IPS DF 6.9 (cell line): ENCODE results near the gene STK32B.
"Not testable (repeated sequence)": the region's sequence is repeated elsewhere in the genome, so short reads cannot be mapped to it uniquely, and the experiment has no call there.

Experiments used
- DNase-seq: peaks from one replicate; pipeline ENCODE4 v3.0.0-alpha.2; 2013; ENCODE audit warnings: low read depth, low spot score
- H3K27ac ChIP-seq: one replicate; pipeline ENCODE4 v1.5.1; 2013; ENCODE audit warnings: low read length, control low read depth
- H3K27me3 ChIP-seq: 2 replicates; pipeline ENCODE4 v1.6.1; 2013; ENCODE audit warnings: mild to moderate bottlenecking, low read length; ENCODE audit not compliant: control insufficient read depth, insufficient read depth
- H3K36me3 ChIP-seq: 2 replicates; pipeline ENCODE4 v1.6.1; 2013; ENCODE audit warnings: low read length; ENCODE audit not compliant: control insufficient read depth, insufficient read depth
- H3K4me1 ChIP-seq: 2 replicates; pipeline ENCODE4 v1.6.1; 2013; ENCODE audit warnings: low read length; ENCODE audit not compliant: control insufficient read depth, insufficient read depth
- H3K4me3 ChIP-seq: 2 replicates; pipeline ENCODE4 v1.5.1; 2013; ENCODE audit warnings: mild to moderate bottlenecking, low read length
- H3K9me3 ChIP-seq: 2 replicates; pipeline ENCODE4 v1.6.1; 2013; ENCODE audit warnings: low read length, inconsistent platforms; ENCODE audit not compliant: control insufficient read depth, insufficient read depth
- WGBS: extraction: QIAGEN DNeasy Blood & Tissue Kit; methylation state at CpG from one replicate; pipeline ENCODE4 v1.1.7; 2013; ENCODE audit warnings: mixed read lengths, missing lambda C conversion rate; ENCODE audit not compliant: insufficient read length, insufficient coverage; 5-methylcytosine and 5-hydroxymethylcytosine counted together

The STK32B gene

DNA sequence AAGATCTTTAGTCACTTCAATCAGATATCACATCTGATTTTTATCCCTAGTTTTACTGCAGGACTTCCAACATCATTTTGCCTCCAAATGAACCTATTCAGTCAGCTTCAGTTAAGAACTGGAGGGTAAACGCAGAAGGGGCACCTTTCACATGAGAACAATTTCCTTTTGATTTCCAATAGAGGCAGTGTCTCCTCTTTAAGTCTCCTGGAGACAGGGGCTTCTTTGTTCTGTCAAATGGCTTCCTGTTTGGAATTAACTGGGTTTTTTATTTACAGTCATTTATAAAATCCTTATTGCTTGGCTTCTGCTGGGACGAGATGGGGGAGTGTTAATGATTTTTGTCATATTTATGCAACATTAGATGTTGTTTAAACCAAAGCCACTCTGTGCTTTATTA is 164.0 kb downstream of the STK32B start:
- peaks cover 5% of the 10 kb centered on the region; the same call in 1 of the 2 replicates for H3K4me1 ChIP-seq
- no peak overlapping the region for H3K27ac ChIP-seq
- no peaks in the 10 kb centered on the region for H3K27me3 ChIP-seq
- H3K36me3 ChIP-seq, result no peaks in the 10 kb centered on the region
- H3K4me3 ChIP-seq, result no peak overlapping the region
- WGBS, result no CpG with 5 or more reads among the region's 2 CpGs
- DNase-seq, result no peak
- H3K9me3 ChIP-seq, result no peaks in the 10 kb centered on the region

DNA sequence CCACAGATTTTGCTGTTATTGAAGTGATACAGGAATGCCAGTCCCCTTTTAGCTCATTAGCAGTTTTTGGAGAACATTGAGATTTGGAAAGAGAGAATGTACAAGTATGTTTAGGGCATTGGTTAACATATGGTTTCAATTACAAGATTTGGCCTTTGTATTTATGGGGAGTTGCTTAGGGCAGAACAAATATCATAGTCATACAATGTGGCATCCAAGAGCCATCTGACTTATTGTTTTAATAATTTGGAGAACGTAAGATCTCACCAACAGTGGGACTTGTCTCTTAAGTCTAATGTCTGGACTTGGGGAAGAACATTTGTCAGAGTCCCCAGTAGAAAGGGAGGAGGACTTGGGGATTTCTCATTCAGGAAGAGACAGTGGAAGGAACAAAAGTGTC is 166.1 kb downstream of the STK32B start:
- H3K27ac ChIP-seq, result no peak overlapping the region
- H3K9me3 ChIP-seq, result peaks cover 2% of the 10 kb centered on the region
- H3K4me1 ChIP-seq, result peaks cover 3% of the 10 kb centered on the region; the same call in 1 of the 2 replicates
- H3K4me3 ChIP-seq, result no peak overlapping the region
- no peaks in the 10 kb centered on the region for H3K36me3 ChIP-seq
- DNase-seq, result no peak
- WGBS, result no CpG with 5 or more reads among the region's 1 CpG
- no peaks in the 10 kb centered on the region for H3K27me3 ChIP-seq

DNA sequence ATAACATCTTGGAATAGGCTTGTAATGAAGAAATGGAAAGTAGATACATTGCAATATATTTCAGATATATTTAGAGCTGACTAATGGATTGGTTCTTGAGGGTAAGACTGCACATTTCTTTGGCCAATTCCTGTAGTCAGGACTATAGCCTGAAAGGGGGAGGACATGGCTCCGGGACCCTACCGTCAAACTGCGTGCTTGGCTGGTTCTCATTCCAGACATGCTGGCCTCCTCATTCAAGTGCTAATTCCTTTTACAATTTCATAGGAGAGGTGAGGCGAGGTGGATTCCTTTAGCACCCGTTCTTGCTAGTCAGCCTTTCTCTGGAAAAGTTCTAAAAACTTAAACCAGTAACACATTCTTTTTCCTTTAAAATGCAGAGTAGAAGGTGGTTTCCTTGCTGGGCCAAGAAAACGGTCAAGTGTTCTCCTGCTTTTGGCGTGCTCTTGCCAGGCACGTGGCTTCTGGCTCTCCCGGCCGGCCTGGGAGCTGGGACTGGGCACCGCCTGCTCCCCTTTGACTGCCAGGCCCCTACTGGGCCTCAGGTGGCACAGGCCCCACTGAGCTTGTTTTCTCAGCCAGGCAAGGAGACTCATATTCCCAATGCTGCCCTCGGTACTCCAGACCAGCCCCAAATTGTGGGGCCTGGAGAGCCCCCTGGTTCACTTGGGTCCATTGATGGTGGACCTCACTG is 167.2 kb downstream of the STK32B start:
- H3K36me3 ChIP-seq, result no peaks in the 10 kb centered on the region
- peaks cover 3% of the 10 kb centered on the region; the same call in 1 of the 2 replicates for H3K4me1 ChIP-seq
- no peak overlapping the region for H3K27ac ChIP-seq
- WGBS, result no CpG with 5 or more reads among the region's 12 CpGs
- peaks cover 2% of the 10 kb centered on the region for H3K9me3 ChIP-seq
- H3K27me3 ChIP-seq, result no peaks in the 10 kb centered on the region
- DNase-seq, result no peak
- no peak overlapping the region for H3K4me3 ChIP-seq

DNA sequence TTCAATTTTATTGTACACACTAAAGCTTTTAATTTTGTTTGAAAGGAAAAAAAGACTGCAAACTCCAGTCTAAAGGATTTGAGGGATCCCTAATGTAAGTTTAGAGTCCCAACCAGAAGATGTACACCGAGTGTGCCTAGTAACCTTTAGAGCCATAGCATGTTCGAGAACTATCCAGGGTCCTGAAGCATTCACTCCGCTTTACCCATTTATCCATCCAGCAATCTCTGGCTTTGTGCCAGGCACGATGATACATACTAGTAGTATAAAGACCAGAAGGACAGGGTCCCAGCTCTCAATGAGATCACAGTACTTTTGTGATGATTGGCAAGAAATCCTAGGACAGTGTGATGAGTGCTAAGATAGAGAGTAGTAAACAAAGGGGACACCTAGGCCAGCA is 168.7 kb downstream of the STK32B start:
- WGBS, result no CpG with 5 or more reads among the region's 4 CpGs
- Histone ChIP-seq H3K27ac (no peak overlapping the region), H3K27me3 (no peaks in the 10 kb centered on the region), H3K36me3 (no peaks in the 10 kb centered on the region), H3K4me1 (peaks cover 3% of the 10 kb centered on the region; the same call in 1 of the 2 replicates), H3K4me3 (no peak overlapping the region), H3K9me3 (peaks cover 2% of the 10 kb centered on the region)
- DNase-seq, result no peak

DNA sequence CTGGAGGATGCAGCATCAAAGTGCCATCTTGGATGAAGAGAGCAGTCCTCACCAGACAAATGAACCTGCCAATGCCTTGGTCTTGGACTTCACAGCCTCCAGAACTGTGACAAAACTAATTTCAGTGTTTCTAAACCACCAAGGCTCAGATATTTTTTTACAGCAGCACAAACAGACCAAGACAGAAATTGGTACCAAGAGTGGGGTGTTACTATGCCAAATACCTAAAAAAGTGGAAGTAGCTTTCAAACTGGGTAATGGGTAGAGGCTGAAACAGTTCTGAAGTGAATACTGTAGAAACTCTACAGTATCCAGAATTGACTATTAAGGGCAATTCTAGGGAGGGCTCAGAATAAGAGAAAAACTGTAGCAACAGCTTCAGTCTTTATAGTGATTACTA is 170.8 kb downstream of the STK32B start:
- peaks cover 3% of the 10 kb centered on the region; the same call in 1 of the 2 replicates for H3K4me1 ChIP-seq
- peaks cover 2% of the 10 kb centered on the region for H3K9me3 ChIP-seq
- H3K27me3 ChIP-seq, result no peaks in the 10 kb centered on the region
- no peak overlapping the region for H3K4me3 ChIP-seq
- DNase-seq, result no peak
- H3K27ac ChIP-seq, result no peak overlapping the region
- no peaks in the 10 kb centered on the region for H3K36me3 ChIP-seq

DNA sequence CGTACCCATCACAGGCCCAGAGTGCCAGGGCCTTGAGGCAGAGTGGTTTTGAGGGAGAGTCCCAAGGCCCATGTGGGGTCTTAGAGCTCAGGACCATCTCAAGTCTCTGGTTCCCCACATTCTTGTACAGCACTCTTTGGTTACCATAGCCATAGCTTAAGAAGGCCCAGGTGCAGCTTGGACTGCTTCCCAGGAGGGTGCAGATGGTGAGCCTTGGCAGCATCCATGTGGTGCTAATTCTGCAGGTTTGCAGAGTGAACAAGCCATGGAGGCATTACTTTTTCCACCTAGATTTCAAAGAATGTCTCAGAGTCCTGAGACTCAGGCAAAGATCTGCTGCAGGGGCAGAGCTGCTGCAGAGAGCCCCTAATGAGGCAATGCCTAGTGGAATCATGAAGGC is 171.7 kb downstream of the STK32B start:
- no peaks in the 10 kb centered on the region for H3K27me3 ChIP-seq
- peaks cover 2% of the 10 kb centered on the region for H3K9me3 ChIP-seq
- WGBS, result no CpG with 5 or more reads among the region's 1 CpG
- H3K4me1 ChIP-seq, result peaks cover 3% of the 10 kb centered on the region; the same call in 1 of the 2 replicates
- no peak overlapping the region for H3K27ac ChIP-seq
- no peak for DNase-seq
- no peaks in the 10 kb centered on the region for H3K36me3 ChIP-seq
- H3K4me3 ChIP-seq, result no peak overlapping the region

DNA sequence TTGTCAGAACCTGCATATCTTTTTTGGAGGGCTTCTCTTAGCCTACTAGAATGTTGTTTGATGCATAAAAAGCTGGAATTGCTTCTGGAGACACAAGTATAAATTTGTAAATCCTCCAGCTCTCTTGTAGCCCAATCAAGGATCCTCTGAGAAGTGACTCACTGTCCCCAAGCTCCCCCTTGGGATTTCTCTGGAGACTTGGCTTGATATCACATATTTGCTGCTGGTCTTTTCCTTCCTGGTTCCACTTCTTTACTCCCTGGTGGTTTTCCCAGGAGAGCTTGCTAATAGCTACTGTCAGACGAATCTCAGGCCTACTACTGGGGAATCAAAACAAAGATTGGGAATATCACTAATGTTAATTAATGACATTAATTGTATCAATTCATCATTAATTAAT is 173.1 kb downstream of the STK32B start:
- Histone ChIP-seq H3K27ac (no peak overlapping the region), H3K9me3 (peaks cover 2% of the 10 kb centered on the region), H3K36me3 (no peaks in the 10 kb centered on the region), H3K27me3 (no peaks in the 10 kb centered on the region), H3K4me3 (no peak overlapping the region), H3K4me1 (no peaks in the 10 kb centered on the region)
- WGBS, result no CpG with 5 or more reads among the region's 1 CpG
- no peak for DNase-seq

DNA sequence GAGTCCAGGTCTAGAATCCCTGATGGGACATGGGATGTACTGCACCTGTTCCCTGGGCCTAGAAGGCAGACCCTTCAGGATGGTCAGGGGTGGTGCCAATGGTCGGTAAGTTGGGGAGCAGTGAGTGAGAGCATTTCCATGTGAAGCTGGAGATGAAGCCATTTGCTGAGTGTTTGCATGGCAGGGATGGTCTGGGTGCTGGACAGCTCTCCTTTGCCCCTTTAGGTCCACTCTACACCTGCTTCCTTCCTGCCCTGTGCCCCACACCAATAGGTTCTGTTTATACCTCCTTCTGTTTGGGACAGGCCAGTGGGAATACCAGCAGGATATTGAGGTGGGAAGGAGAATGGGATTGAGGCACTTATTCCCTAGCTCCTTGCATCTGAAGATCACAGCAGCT is 181.3 kb downstream of the STK32B start:
- H3K27me3 ChIP-seq, result no peaks in the 10 kb centered on the region
- H3K36me3 ChIP-seq, result no peaks in the 10 kb centered on the region
- DNase-seq, result no peak
- H3K4me3 ChIP-seq, result no peak overlapping the region
- no peaks in the 10 kb centered on the region for H3K4me1 ChIP-seq
- H3K9me3 ChIP-seq, result no peaks in the 10 kb centered on the region
- WGBS, result no CpG with 5 or more reads among the region's 1 CpG
- H3K27ac ChIP-seq, result no peak overlapping the region

DNA sequence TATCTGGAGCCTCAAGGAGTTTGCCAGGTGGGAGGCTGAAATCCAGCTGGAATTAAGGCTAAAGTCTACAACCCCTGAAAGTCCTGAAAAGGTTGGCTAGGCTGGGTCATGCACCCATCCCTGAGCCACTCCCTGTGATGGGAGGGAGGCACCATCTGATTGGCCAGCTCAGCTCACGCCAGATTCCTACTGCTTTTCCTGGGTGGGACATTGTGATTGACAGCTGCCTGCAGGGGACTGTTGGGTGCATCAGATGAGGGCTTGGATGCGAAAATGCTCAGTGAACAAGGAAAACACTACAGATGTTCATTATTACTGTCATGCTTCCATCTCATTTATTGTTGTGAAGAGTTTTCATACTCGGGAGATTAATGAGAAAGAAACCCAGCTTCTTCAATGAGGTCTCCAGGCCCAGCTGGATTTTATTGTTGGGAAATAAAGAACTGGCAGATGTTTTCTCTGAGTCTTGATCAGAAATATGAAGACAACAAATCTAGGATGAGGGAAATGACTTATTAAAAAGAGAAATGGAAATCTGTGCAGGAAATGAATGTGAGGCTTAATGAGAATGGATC is 185.9 kb downstream of the STK32B start:
- H3K36me3 ChIP-seq, result no peaks in the 10 kb centered on the region
- H3K27ac ChIP-seq, result no peak overlapping the region
- H3K4me1 ChIP-seq, result no peaks in the 10 kb centered on the region
- DNase-seq, result no peak
- H3K27me3 ChIP-seq, result no peaks in the 10 kb centered on the region
- H3K9me3 ChIP-seq, result no peaks in the 10 kb centered on the region
- no peak overlapping the region for H3K4me3 ChIP-seq
- WGBS, result no CpG with 5 or more reads among the region's 3 CpGs

DNA sequence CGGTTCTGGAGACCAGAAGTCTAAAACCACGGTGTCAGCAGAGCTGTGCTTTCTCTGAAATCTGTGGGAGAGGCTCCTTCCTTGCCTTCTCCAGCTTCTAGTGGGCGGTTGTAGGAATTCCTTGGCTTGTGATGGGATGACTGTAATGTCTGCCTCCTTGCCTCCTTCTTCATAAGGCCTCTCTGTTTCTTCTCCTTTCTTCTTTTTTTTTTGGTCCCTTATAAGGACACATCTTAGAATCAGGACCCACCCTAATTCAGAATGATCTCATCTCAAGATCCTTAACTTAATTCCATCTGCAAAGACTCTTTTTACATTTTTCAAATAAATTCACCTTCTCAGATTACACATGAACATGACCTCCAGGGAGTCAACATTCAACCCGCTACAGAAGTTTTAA is 186.9 kb downstream of the STK32B start:
- Histone ChIP-seq H3K27me3 (no peaks in the 10 kb centered on the region), H3K9me3 (no peaks in the 10 kb centered on the region), H3K4me1 (no peaks in the 10 kb centered on the region), H3K4me3 (no peak overlapping the region), H3K27ac (no peak overlapping the region), H3K36me3 (no peaks in the 10 kb centered on the region)
- no CpG with 5 or more reads among the region's 4 CpGs for WGBS
- no peak for DNase-seq

DNA sequence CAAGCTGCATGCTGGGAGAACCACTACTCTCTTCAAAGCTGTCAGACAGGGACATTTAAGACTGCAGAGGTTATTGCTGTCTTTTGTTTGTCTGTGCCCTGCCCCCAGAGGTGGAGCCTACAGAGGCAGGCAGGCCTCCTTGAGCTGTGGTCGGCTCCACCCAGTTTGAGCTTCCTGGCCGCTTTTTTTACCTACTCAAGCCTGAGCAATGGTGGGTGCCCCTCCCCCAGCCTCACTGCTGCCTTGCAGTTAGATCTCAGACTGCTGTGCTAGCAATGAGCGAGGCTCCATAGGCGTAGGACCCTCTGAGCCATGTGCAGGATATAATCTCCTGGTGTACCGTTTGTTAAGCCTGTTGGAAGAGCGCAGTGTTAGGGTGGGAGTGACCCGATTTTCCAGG is 195.8 kb downstream of the STK32B start:
- H3K4me3 ChIP-seq, H3K27me3 ChIP-seq, H3K4me1 ChIP-seq, DNase-seq, H3K9me3 ChIP-seq, H3K36me3 ChIP-seq, H3K27ac ChIP-seq: not testable (repeated sequence)
- WGBS, result no CpG with 5 or more reads among the region's 7 CpGs
